H1 (cell line): ENCODE data around the gene NELL1.

ENCODE experiments used
- CTCF ChIP-seq, 3 experiments: IDR thresholded peaks; 1 replicate in 2 of 3; 2 replicates in 1 of 3; pipeline versions ENCODE4 v1.5.1 to v1.6.1; 2011; ENCODE audit warnings: low read length in 3 of 3, mild to moderate bottlenecking in 3 of 3, inconsistent platforms in 2 of 3, low read depth in 1 of 3, moderate library complexity in 1 of 3; ENCODE audit not compliant: insufficient read depth in 1 of 3; ENCODE audit errors: control extremely low read depth in 1 of 3
- RNF2 ChIP-seq: fragments of 200-900, 300-1000 bp; sonication (generic); IDR thresholded peaks from 2 replicates; pipeline ENCODE4 v1.7.1; 2016; ENCODE audit warnings: borderline replicate concordance, low read depth, mild to moderate bottlenecking, antibody characterized with exemption, low read length; ENCODE audit not compliant: poor library complexity, severe bottlenecking; ENCODE audit errors: missing control alignments

- TF ChIP-seq CTCF (IDR thresholded peaks at IDR 0.05; ENCODE audit: control extremely low read depth in 1 of 3, insufficient read depth in 1 of 3, low read depth in 1 of 3, low read length in 3 of 3) (no peak), RNF2 (no peak)
Measured at GRCh38 chr11:21529187-21529586, 859.8 kb downstream of the NELL1 start.
